GM12891 (cell line): ENCODE data around the gene OR2T33.

ENCODE experiments used
- DNase-seq: peaks from one replicate; pipeline ENCODE4 v3.0.0; 2011; ENCODE audit warnings: low spot score; ENCODE audit not compliant: insufficient read length
- FAIRE-seq: peaks from 2 replicates; lab custom pipeline; 2011; peaks lifted over from hg19 to GRCh38; lab: Jason Lieb, UNC
- PAX5 ChIP-seq: IDR thresholded peaks from 2 replicates; pipeline ENCODE4 v1.6.1; 2011; ENCODE audit warnings: low read length, moderate library complexity, mild to moderate bottlenecking; ENCODE audit not compliant: insufficient read depth, severe bottlenecking
- POLR2A ChIP-seq: IDR thresholded peaks from 2 replicates; pipeline ENCODE4 v1.6.1; 2011; ENCODE audit warnings: low read depth, low read length, control low read depth
- POLR2AphosphoS5 ChIP-seq: IDR thresholded peaks from 2 replicates; pipeline ENCODE4 v1.6.1; 2011; ENCODE audit warnings: low read depth, low read length, control low read depth
- POU2F2 ChIP-seq: IDR thresholded peaks from 2 replicates; pipeline ENCODE4 v1.6.1; 2011; ENCODE audit warnings: low read depth, mild to moderate bottlenecking, control low read depth, low read length, moderate library complexity
- SPI1 ChIP-seq: IDR thresholded peaks from 2 replicates; pipeline ENCODE4 v1.6.1; 2011; ENCODE audit warnings: low read depth, low read length, control low read depth
- TAF1 ChIP-seq: IDR thresholded peaks from 2 replicates; pipeline ENCODE4 v1.6.1; 2011; ENCODE audit warnings: low read depth, low read length, control low read depth

The OR2T33 gene

DNA sequence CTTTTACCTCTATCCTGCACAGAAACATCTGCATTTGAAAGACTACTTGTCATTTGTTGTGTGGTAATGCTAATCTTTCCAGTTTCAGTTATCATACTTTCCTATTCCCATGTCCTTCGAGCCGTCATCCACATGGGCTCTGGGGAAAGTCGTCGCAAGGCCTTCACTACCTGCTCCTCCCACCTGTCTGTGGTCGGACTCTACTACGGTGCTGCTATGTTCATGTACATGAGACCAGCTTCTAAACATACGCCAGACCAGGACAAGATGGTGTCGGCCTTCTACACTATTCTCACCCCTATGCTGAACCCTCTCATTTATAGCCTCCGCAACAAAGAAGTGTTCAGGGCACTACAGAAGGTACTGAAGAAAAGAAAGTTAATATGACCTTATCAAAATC is 38.3 kb downstream of the OR2T33 start:
- DNase-seq (no peak), FAIRE-seq (no peak)
- no peak for TF ChIP-seq POLR2A
- no peak for TF ChIP-seq TAF1
- TF ChIP-seq POLR2AphosphoS5: no peak
- no peak for TF ChIP-seq PAX5
- no peak for TF ChIP-seq SPI1
- no peak for TF ChIP-seq POU2F2

GRCh38 chr1:248231117-248231516 is 46.7 kb downstream of the OR2T33 start, which contains the start of gene OR2M4:
TSS of gene OR2M4 (plus strand) at chr1:248231417. CDS start at chr1:248238929, 7,512 bp downstream.
- FAIRE-seq: no peak
- TF ChIP-seq SPI1 (no peak), TAF1 (no peak), PAX5 (no peak), POU2F2 (no peak), POLR2A (no peak), POLR2AphosphoS5 (no peak)
- DNase-seq: no peak

GRCh38 chr1:248229360-248229908 is 48.3 kb downstream of the OR2T33 start:
- FAIRE-seq: no peak
- DNase-seq: no peak
- TF ChIP-seq SPI1 (no peak), POLR2A (no peak), POU2F2 (no peak), PAX5 (no peak), POLR2AphosphoS5 (no peak), TAF1 (no peak)

DNA sequence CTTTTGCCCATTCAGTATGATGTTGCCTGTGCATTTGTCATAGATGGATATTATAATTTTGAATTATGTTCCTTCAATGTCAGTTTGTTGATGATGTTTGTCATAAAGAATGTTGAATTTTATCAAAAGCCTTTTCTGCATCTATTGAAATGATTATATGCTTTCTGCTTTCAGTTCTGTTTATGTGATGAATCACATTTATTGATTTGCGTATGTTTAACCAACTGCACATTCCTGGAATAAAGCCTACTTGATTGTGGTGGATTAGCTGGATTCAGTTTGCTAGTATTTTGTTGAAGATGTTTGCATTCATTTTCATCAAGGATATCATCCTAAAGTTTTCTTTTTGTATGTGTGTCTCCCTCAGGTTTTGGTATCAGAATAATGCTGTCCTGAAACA is 52.2 kb downstream of the OR2T33 start:
- FAIRE-seq: no peak
- no peak for TF ChIP-seq POLR2A
- no peak for TF ChIP-seq POLR2AphosphoS5
- TF ChIP-seq TAF1: no peak
- TF ChIP-seq PAX5: no peak
- no peak for TF ChIP-seq SPI1
- no peak for TF ChIP-seq POU2F2
- DNase-seq: no peak
